ENCODE measurements around the gene HNF4A.

HNF4A gene

DNA sequence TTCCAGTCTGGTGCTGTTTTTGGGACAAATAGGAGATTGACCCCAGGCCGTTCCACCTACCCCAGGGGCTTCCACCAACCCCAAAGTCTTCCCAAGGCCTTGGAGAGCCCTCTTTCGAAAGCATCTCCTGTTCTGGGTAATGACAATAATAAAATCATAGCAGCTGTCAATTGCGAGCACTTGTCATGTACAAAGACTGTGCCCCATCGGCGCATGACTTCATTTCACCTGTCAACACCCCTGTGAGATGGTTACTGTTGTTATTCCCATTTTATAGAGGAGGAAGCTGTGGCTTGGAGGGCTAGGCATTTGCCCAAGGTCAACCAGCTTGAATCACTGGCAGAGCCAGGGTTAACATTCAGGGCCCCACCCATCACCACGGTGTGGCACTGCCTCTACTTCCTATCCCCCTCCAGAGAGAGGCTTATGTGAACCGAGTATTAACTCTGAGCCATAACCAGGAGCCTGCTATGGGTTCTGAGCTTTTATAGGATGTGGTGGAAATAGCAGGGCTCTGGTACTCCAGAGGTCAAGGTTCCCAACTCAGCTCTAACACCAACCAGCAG, 51.2 kb downstream of the HNF4A start:
- DNase-seq (ENCODE audit: low read depth) = no peak

DNA sequence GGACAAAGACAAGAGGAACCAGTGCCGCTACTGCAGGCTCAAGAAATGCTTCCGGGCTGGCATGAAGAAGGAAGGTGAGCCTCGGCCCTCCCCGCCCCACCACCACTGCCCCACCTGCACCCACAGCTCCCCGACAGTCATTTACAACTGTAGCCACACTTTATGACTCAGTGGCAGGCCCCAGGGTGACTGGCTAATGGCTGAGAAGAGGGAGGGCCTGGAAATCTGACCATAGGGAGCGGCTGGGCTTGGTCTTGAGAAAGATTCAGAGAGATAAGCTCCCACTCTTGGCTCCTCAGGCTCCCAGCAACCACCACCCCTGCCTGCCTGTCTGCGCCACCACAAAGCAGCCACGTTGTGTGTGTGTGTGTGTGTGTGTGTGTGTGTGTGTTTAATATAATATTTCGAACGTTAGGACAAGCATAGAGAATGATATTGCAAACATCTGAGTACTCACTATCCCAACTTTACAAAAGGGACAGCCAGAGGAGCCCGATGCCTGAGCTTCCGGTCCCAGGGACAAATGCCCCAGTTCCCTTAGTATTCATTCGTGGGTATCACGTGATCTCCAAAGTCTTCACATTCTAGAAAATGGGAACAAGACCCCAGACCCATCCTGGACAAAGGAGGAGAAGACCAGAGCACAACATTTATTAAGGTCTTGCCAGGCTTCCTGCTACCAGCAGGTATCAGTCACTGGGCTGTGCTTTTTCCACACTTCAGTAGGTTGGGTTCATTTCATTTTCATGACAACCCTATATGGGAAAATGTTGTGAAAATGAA, 52.1 kb downstream of the HNF4A start:
- no peak for DNase-seq (ENCODE audit: low read depth)

DNA sequence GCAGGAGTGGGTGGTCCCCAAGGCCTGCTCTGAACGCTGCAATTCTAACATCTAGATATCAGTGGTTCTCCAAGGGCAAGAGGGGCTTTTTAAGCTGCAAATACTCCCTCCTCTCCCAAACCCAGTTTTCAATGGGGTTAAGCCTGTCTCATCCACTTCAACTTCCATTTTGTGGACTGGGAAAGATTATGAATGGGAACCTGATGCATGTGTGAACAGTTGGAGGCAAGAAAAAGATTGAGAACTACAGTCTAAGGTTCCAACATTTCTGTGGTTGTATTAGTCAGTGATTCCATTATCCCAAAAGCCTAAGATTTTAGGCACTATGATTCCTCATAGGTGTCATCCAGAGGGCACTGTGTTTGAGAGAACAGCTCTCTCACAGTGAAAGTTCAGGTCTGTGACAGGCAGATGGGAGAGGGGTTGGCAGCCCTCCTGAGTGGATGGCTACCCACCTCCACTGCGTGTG, 53.7 kb downstream of the HNF4A start:
- no peak for DNase-seq (ENCODE audit: low read depth)

DNA sequence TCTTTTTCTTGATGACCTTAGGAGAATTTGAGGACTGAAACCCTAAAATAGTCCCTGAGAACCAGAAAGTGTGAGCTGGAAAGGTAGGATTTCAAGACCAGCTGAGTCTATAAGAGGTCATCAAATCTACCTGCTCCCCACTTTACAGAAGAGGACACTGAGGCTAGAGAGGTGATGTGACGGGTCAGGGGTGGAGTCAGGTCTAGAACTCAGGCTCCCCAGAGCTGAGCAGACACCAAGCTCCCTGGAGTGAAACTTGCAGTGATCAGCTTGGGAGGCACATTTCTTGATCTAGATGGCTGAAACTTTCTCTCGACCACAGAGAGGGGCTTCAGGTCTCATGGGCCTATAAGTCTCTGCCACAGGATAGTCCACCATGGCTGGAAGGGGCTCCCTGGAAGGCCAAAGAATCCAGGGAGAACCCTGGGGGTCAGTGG, 55.1 kb downstream of the HNF4A start:
- no peak for DNase-seq (ENCODE audit: low read depth)

DNA sequence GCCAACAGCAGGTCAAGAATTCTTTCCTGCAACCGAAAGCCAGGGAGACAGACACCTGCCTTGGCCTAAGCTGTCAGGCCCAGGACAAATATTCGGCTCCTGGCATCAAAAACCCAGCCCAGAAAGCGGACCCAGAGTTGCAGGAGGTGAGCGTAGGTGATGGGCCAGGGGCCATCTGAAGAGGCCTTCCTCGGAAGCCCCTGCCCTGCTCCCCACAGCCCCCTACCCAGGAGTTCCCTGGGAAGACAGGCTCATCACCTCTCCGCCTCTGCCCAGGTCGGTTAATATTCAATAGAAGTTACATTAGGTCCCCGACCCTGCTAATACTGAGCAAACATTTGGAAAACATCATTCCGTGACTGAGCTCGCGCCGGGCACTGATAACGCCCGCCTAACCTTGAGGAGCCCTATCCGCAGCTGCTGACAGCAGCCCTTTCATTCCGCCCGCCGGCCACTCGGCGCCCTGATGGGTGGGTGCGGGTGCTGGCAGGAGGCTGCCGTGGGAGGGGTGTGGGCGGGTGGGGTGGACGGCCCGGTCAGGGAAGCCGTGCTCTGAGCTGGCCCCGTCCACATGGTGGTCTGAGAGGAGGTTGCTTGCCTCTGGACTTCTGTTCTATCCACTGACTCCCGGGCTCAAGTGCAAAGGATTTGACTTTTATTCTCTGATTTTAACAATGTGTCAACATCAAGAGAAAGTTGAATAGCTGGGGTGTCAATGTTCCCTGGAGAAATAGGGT, 55.7 kb downstream of the HNF4A start:
- DNase-seq (ENCODE audit: low read depth) = no peak

DNA sequence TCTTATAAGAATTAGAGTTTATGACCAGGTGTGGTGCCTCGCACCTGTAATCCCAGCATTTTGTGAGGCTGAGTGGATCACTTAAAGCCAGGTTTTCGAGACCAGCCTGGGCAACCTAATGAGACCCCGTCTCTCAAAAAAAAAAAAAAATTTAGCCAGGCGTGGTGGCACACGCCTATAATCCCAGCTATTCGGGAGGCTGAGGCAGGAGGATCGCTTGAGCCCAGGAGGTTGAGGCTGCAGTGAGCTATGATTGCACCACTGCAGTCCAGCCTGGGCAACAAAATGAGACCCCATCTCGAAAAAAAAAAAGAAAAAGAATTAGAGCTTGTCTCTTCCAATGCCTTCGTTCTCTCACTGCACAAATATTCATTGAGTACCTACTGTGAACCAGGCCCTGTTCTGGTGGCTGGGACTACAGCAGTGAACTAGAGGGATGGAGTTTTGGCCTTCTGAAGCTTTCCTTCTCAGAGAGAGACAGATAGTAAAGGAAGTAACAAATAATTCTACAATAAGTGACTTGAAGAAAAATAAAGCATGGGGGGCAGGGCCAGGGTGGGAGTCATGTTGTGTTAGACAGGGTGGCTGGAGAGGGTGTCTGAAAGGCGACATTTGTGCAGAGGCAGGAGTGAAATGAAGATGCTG, 56.4 kb downstream of the HNF4A start:
- no peak for DNase-seq (ENCODE audit: low read depth)

DNA sequence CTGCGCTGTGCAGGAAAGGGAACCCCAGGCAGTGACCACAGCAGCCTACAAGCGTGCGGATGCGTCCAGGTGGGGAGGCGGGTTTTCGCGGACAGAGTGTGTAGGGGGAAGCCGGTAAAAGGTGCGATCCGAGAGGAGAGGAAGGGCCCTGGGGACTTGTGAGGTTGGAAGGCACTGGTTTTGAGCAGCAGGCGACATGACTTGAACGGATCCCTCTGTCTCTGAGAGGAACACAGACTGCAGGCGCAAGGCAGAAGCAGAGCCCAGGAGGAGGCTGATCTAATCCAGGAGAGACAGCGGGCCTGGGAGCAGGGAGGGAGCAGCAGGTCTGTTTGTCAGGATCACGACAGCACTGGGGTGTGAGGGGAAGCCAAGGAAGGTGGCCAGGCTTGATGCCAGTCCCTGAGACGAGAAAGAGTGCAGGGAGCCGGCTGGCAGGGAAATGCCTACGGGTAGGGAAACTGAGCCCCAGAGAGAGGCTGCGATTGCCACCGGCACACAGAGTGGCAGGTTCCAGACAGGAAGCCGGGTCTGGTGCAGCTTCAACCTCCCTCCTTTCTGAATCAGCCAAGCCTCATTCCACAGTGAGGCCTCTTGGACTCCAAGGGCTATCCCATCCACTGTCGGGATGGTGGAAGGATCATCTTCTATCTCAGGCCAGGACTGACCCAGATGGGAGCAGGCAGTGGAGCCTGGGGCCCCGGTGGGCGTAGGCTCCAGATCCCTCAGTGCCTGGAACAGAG, 57.1 kb downstream of the HNF4A start:
- DNase-seq (ENCODE audit: low read depth) = no peak

DNA sequence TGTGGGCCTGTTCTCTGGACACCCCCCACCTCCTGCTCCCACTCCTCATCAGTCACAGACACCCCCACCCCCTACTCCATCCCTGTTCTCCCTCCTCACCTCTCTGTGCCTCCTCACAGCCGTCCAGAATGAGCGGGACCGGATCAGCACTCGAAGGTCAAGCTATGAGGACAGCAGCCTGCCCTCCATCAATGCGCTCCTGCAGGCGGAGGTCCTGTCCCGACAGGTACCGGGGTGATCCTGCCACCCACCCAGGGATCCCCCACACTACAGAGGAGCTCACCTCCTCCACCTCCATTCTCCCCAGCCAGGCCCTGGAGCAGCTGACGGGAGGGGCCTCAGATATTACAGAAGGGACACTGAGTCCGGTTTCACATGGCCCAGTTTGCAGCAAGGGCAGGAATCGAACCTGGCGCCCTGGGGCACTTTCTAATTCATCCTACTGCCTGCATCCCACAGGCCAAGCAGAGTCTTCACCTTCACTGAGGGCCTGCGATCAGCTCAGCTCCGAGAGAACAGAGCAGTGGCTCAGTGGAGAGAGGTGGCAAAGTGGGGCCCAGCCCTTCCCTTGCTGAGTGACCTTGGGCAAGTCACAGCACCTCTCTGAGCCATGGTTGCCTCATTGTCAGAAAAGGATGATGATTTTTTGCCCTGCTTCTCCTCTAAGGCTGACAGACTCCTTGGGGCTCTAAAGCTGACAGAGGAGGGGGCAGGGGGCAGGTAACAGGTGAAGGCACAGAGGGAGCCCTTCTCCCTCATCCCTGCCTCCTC, 58.3 kb downstream of the HNF4A start:
- no peak for DNase-seq (ENCODE audit: low read depth)

DNA sequence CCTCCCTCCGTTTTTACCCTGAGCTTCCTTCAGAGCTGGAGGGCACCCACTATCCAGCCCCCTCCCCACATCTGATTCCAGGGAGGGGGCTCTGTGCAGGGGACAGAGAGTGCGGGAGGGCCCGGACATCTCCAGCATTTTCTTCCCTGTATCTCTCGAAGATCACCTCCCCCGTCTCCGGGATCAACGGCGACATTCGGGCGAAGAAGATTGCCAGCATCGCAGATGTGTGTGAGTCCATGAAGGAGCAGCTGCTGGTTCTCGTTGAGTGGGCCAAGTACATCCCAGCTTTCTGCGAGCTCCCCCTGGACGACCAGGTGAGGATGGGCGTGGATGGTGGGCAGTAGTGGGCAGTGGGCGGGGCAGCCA, 58.8 kb downstream of the HNF4A start:
- DNase-seq (ENCODE audit: low read depth) = no peak

DNA sequence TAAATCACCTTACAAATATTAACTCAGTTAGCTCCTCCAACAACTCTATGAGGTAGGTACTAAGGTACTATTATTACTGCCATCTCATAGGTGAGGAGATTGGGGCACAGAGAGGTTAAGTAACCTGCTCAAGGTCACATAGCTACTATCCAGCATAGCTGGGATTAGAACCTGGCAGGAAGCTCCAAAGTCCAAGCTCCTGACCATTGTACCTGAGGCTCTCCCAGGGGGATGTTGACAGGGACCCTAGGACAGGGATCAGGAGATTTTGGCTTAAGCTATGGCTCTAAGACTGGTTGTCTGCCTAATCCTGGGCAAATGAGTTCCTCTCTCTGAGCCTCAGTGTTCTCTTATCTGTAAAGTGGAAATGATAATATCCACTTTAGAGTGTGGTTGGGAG, 59.3 kb downstream of the HNF4A start:
- DNase-seq (ENCODE audit: low read depth) = no peak

DNA sequence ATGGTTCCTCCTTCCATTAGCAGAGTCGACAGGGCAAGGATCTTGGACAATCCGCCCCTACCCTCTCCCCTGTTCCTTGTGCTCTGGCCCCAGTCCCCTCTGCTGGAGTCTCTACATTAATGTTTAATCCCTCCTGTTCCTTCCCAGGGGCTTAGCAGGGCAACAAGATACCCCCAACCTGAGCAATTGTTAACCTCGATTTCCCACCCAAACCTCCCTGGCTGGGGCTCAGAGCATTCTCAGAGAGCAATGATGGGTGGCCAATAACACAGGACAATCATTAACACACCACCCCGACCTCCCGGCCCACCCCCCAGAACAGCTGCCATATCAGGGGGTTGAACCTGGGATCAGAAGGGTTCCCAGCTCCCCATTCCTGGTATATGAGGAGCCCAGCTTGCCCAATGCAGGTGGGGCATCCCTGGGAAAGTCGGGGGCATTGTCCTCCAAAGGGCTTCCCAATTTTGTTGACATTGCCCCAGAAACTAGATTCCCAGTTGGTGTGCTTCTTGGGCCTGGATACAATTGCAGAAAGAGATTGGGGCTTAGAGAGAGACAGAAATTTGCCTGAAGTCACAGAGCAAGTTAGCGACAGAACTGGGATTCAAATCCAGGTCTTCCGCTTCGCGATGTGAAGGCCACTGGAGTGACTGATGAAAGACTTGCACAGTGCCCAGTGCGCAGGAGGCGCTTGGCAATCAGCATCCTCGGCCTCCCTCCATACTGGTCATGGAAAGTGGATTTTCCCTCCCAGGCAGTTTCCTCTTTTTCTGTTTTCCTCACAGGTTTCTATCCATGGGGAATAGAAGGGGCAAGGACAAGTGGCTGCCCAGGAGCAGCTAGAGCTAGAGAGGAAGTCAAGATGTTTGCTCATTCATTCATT, 60.6 kb downstream of the HNF4A start:
- no peak for DNase-seq (ENCODE audit: low read depth)

DNA sequence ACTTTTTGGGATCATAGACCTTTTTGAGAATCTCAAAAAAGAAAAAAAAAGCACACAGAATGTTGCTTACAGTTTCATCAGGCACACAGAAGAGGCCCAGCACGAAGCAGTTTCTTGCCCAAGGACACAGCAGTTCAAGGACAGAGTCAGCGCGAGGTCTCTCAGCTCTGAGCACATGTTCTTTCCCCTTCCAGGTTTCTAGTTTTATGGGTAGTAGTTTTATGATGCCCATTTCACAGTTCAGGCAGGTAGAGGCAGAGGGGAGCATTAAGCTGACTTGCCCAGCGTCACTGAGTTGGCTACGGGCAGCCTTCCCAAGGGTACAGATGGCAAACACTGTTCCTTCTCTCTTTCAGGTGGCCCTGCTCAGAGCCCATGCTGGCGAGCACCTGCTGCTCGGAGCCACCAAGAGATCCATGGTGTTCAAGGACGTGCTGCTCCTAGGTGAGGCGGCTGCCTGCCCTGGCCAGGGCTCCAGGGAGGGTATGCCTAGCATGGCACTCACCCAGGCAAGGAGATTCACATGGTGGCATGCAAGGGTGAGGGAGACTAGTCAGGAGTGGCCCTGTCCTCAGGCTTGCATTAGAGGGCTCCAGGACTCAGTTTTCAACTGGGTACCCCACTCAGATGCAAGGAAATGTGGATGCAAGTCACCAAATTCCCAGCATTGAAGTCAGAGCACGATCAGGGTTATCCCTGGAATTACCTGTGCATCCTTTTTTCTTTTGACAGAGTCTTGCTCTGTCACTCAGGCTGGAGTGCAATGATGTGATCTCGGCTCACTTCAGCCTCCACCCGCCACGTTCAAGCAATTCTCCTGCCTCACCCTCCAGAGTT, 62.8 kb downstream of the HNF4A start:
- DNase-seq (ENCODE audit: low read depth) = no peak

DNA sequence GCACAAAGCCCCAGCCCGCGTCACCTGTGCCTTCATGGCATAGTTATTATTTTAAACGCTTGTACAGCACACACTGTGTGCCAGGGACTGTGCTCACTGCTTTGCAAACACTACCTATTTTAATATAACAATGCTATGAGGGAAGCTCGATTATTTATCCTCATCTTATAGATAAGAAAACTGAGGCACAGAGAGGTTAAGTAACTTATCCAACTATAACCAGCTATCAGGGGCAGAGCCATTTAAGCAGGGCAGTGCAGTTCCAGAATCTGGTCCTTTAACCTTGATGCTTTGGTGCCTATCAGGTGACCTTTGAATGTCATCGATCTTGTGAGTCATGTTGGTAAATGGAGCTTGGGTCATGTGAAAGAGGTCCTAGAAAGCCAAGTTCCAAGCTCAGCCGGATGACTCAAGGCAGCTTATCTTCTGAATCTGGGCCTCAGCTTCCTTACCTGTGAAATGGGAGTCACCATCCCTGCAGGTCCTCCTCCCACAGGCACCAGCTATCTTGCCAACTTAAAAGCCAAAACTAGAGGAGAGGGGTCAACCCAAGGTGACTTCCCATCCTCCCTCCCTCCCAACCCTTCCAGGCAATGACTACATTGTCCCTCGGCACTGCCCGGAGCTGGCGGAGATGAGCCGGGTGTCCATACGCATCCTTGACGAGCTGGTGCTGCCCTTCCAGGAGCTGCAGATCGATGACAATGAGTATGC, 63.8 kb downstream of the HNF4A start:
- DNase-seq (ENCODE audit: low read depth) = no peak

DNA sequence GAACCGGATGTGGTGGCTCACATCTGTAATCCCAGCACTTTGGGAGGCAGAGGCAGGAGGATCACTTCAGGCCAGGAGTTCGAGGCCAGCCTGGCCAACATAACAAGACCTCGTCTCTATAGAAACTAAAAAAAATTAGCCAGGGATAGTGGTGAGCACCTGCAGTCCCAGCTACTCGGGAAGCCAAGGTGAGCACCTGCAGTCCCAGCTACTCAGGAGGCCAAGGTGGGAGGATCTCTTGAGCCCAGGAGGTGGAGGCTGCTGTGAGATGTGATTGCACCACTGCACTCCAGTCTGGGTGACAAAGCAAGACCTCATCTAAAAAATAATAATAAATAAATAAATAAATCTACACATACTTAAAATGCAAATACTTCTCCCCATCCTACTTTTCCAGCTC, 65.0 kb downstream of the HNF4A start:
- no peak for DNase-seq (ENCODE audit: low read depth)

DNA sequence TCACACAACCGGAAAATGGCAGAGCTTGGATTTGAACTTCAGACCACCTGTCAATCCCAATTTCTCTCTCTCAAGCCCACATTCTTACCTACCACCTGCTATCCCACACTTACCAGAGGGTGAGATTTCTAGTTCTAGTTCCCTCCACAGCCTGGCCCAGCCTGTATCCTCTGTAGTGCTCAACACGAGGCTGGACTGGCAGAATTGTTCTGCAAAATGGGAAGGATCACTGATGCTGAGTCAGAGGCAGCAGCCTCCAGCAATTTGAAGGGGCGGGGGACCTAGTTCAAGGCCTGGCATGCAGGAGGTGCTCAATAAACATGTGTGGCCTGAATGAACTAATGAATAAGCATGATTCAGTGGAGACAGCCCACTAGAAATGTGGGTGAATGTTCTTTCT, 66.6 kb downstream of the HNF4A start:
- no peak for DNase-seq (ENCODE audit: low read depth)

DNA sequence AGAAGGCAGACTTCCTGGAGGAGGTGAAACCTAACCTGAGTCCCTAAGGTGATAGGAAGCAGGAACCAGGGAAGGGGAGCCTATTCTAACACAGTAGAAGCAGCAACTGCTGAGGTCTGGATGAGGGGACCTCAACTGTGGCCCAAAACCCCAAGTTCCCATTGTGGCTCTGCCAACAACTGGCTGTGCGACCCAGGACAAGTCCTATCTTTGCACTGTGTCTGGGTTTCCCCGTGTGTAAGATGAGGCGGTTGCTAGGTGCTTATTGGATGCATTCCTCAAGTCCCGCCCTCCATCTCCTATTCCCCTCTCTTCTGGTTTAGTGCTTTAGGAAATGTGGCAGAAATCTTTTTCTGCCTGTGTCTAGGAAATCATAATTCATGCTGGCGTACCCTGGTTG, 68.0 kb downstream of the HNF4A start:
- DNase-seq (ENCODE audit: low read depth) = no peak

DNA sequence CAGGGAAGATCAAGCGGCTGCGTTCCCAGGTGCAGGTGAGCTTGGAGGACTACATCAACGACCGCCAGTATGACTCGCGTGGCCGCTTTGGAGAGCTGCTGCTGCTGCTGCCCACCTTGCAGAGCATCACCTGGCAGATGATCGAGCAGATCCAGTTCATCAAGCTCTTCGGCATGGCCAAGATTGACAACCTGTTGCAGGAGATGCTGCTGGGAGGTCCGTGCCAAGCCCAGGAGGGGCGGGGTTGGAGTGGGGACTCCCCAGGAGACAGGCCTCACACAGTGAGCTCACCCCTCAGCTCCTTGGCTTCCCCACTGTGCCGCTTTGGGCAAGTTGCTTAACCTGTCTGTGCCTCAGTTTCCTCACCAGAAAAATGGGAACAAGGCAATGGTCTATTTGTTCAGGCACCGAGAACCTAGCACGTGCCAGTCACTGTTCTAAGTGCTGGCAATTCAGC, 68.6 kb downstream of the HNF4A start:
- no peak for DNase-seq (ENCODE audit: low read depth)

DNA sequence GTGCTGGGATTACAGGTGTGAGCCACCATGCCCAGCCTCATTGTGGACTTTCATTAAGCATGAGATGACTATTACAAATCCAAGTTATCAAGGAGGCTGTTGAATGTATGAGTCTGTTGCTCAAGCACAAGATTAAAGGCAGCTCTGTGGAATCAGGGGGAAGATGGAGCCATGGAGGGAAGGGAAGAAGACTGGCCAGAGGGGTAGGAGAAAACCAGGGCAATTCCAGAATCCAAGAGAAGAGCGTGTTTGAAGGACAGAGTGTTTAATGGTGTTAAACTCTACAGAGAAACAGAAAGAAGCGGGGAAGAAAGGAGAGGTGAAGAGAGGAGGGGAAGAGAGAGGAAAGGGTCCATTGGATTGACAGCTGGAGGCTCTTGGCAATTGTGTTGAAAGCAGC, 70.4 kb downstream of the HNF4A start:
- DNase-seq (ENCODE audit: low read depth) = no peak
